GM12865 (cell line): Measurements from ENCODE around the gene SEC61A1.

Experiments
- DNase-seq: peaks from one replicate; pipeline ENCODE4 v3.0.0; 2010; ENCODE audit warnings: low read depth
- H3K4me3 ChIP-seq: 2 replicates; pipeline ENCODE4 v1.5.1; 2011; ENCODE audit warnings: mild to moderate bottlenecking, low read depth, low read length, control low read depth
- CTCF ChIP-seq: IDR thresholded peaks from 2 replicates; pipeline ENCODE4 v1.5.1; 2011; ENCODE audit warnings: low read length, control low read depth, low read depth, inconsistent platforms; ENCODE audit not compliant: insufficient read depth; ENCODE audit errors: missing control alignments

Gene SEC61A1

GRCh38 chr3:128040660-128041059, 11.6 kb upstream of the SEC61A1 start:
- H3K4me3 ChIP-seq, result no peak overlapping the region
- DNase-seq, result no peak
- no peak for TF ChIP-seq CTCF

DNA sequence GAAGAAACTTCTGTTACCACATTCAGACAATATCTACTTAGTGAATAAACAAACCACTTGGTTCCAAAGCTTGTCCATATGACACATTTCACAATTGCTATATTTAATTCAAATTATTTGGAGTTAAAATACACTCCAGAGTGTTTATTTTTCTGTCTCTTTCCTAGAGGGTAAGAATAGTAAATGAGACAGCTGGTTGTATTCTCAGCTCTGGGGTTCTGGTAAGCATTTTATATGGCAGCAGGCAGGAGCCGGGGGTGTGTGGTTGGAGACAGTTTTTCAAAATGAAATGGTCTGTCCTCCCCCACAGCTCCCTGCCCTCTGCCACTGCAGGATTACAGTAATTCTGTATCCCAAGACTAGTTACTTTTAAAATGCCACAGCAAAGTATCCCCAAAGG, 10.9 kb upstream of the SEC61A1 start:
- no peak for DNase-seq

GRCh38 chr3:128050597-128050996, 1.6 kb upstream of the SEC61A1 start:
- no peak for DNase-seq
- peak overlapping the region; percentile 84; the same call in 1 of the 2 replicates for H3K4me3 ChIP-seq
- TF ChIP-seq CTCF, result no peak

More for the DNA sequence above, 10.9 kb upstream of the SEC61A1 start:
- H3K4me3 ChIP-seq, result no peak overlapping the region
- no peak for TF ChIP-seq CTCF

DNA sequence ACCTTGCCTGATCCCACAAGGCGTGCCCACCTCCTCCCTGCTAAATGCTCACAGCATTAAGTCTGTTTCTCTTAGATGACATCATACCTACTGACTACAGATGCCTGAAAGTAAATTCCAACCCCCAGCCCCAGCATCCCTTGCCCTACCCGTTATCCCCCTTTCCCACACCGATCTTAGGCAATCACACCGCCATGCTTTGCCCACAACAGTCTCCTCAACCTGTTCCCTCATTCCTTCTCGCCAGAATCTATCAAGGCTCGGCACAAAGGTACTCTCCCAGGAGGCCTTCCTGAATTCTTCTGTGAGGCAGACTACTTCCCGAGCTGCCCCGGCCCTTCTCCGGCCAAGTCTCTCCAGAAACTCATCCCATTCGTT, 789 bp upstream of the SEC61A1 start:
- peak overlapping the region; percentile 84 for H3K4me3 ChIP-seq
- DNase-seq, result no peak
- no peak for TF ChIP-seq CTCF

DNA sequence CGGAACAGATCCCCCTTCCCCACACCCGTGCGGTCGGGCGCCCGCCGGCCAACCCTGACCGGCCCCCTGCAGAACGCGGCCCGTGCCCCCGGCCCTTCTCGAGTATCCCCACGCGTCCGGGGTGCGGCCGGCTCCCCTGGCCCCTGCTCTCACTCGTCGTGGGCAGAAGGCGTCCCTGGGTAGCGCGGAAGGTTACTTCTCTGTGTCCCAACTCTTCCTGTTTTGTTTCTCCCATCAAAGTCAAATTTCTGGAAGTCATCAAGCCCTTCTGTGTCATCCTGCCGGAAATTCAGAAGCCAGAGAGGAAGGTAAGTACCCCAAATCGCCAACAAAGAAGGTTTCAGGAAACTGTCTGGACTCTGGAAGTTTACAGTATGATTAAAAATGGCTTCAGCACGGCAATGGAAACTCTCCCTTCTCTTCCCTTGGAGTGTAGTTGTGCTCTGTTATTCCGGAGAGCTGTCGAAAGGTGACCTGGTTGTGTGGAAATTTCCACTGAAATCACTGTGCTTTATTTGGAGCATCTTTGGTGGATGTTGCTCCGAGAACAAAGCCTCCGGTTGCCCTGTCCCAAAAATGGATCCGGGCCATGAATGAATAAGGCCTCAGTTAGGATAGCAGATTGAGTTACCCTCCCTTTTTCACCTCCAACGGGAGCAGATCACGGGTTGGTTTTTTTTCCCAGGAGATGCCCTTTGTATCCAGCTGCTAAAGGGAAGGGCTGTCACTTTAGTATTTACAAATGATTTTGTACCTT, 536 bp downstream of the SEC61A1 start:
- peak overlapping the region; percentile 81 for H3K4me3 ChIP-seq
- TF ChIP-seq CTCF, result no peak
- DNase-seq, result no peak

GRCh38 chr3:128053614-128054013, 1.4 kb downstream of the SEC61A1 start:
- no peak for DNase-seq
- H3K4me3 ChIP-seq, result peak overlapping the region; percentile 81
- TF ChIP-seq CTCF, result no peak

- peak overlapping the region; percentile 81 for H3K4me3 ChIP-seq
- no peak for DNase-seq
- TF ChIP-seq CTCF, result no peak
These were observed 2.1 kb downstream of the SEC61A1 start for GRCh38 chr3:128054367-128054766.
